H1 (cell line): ENCODE data around the gene CAMKMT. TPM values are rescaled to one million over a fixed set of nuclear protein-coding genes. Genes with fewer than 3 reads are reported as not detected.

Experiments used
- CTCF ChIA-PET: fragments of 300-600 bp; sonication (Branson Sonifier 250); formaldehyde crosslinking; loops from one replicate; lab custom pipeline; 2021; ENCODE audit not compliant: partially characterized antibody; lab: Charles Lee
- POLR2A ChIA-PET: fragments of 300-600 bp; sonication (Branson Sonifier 250); formaldehyde crosslinking; loops from one replicate; lab custom pipeline; 2021; ENCODE audit warnings: inconsistent platforms; ENCODE audit not compliant: partially characterized antibody; lab: Charles Lee
- DNase-seq, 2 experiments: peaks; one replicate each; pipeline versions ENCODE4 v3.0.0 to v3.0.0-alpha.2; 2010 to 2022; ENCODE audit warnings: low spot score in 2 of 2, low read depth in 1 of 2, mixed read lengths in 1 of 2
- FAIRE-seq: peaks from 2 replicates; lab custom pipeline; 2011; peaks lifted over from hg19 to GRCh38; lab: Jason Lieb, UNC
- H2AFZ ChIP-seq: 2 replicates; pipeline ENCODE4 v1.8.1; 2012; ENCODE audit warnings: low read length, inconsistent platforms
- H2AK5ac ChIP-seq: 2 replicates; pipeline ENCODE4 v1.6.1; 2013; ENCODE audit warnings: low read depth, low read length
- H2BK120ac ChIP-seq: replicated peaks from 2 replicates; pipeline ENCODE3; 2013; ENCODE audit warnings: low read depth, low read length, inconsistent platforms
- H2BK12ac ChIP-seq: 2 replicates; pipeline ENCODE4 v1.6.1; 2013; ENCODE audit warnings: low read depth, low read length
- H2BK15ac ChIP-seq: 2 replicates; pipeline ENCODE4 v1.6.1; 2013; ENCODE audit warnings: low read length
- H2BK20ac ChIP-seq: 2 replicates; pipeline ENCODE4 v1.6.1; 2013; ENCODE audit warnings: low read length
- H2BK5ac ChIP-seq: 2 replicates; pipeline ENCODE4 v1.6.1; 2013; ENCODE audit warnings: low read depth, low read length
- H3K14ac ChIP-seq: 2 replicates; pipeline ENCODE4 v1.6.1; 2013; ENCODE audit warnings: inconsistent platforms; ENCODE audit not compliant: insufficient read length
- H3K18ac ChIP-seq: 2 replicates; pipeline ENCODE4 v1.6.1; 2013; ENCODE audit warnings: low read length; ENCODE audit errors: extremely low read depth
- H3K23ac ChIP-seq: 2 replicates; pipeline ENCODE4 v1.6.1; 2013; ENCODE audit warnings: inconsistent platforms; ENCODE audit not compliant: insufficient read length
- H3K23me2 ChIP-seq: 2 replicates; pipeline ENCODE4 v1.6.1; 2013; ENCODE audit warnings: low read depth, low read length
- H3K27ac ChIP-seq: 2 replicates; pipeline ENCODE4 v1.6.1; 2011; ENCODE audit warnings: low read depth, low read length, inconsistent platforms
- H3K27me3 ChIP-seq, 4 experiments: replicated peaks in 1 of 4; 1 replicate in 1 of 4; 2 replicates in 3 of 4; pipeline versions ENCODE4 v1.6.1 to v1.8.1; 2011 to 2013; ENCODE audit warnings: low read length in 3 of 4, mild to moderate bottlenecking in 3 of 4, inconsistent platforms in 2 of 4, mixed read lengths in 2 of 4, moderate library complexity in 1 of 4; ENCODE audit not compliant: control insufficient read depth in 3 of 4, insufficient read depth in 3 of 4; ENCODE audit errors: extremely low read depth in 1 of 4
- H3K36me3 ChIP-seq, 4 experiments: 2 replicates each; pipeline versions ENCODE4 v1.6.1 to v1.8.1; 2011 to 2013; ENCODE audit warnings: mild to moderate bottlenecking in 4 of 4, low read length in 3 of 4, moderate library complexity in 2 of 4, control low read depth in 1 of 4, inconsistent platforms in 1 of 4; ENCODE audit not compliant: insufficient read depth in 4 of 4, control insufficient read depth in 2 of 4
- H3K4ac ChIP-seq: replicated peaks from 2 replicates; pipeline ENCODE3; 2013; ENCODE audit warnings: low read length, low read depth, mixed read lengths, inconsistent platforms; ENCODE audit not compliant: insufficient read length
- H3K4me1 ChIP-seq, 4 experiments: replicated peaks in 1 of 4; 1 replicate in 1 of 4; 2 replicates in 3 of 4; pipeline versions ENCODE4 v1.6.1 to v1.8.1; 2011 to 2013; ENCODE audit warnings: low read length in 3 of 4, inconsistent platforms in 2 of 4, mixed read lengths in 1 of 4; ENCODE audit not compliant: insufficient read depth in 4 of 4, control insufficient read depth in 3 of 4
- H3K4me2 ChIP-seq, 2 experiments: 2 replicates each; pipeline versions ENCODE4 v1.6.1 to v1.8.1; 2011 to 2013; ENCODE audit warnings: low read depth in 2 of 2, low read length in 2 of 2, control low read depth in 1 of 2, inconsistent platforms in 1 of 2, mild to moderate bottlenecking in 1 of 2; ENCODE audit not compliant: insufficient read depth in 1 of 2
- H3K4me3 ChIP-seq, 4 experiments: fragments of 200-600, 300-600 bp in 1 of 4; sonication (generic), shearing (Covaris generic), sonication (Bioruptor Twin) in 1 of 4; 2 replicates each; pipeline versions ENCODE4 v1.5.1 to v1.8.1; 2011 to 2016; ENCODE audit warnings: low read length in 4 of 4, low read depth in 3 of 4, control low read depth in 2 of 4, inconsistent platforms in 2 of 4, mild to moderate bottlenecking in 2 of 4, mixed read lengths in 1 of 4, moderate library complexity in 1 of 4; ENCODE audit not compliant: insufficient read depth in 2 of 4; ENCODE audit errors: extremely low read depth in 1 of 4
- H3K56ac ChIP-seq: replicated peaks from 2 replicates; pipeline ENCODE3; 2013; ENCODE audit warnings: low read depth, mild to moderate bottlenecking, mixed read lengths, low read length, inconsistent platforms; ENCODE audit not compliant: insufficient read length
- H3K79me1 ChIP-seq: 2 replicates; pipeline ENCODE4 v1.6.1; 2013; ENCODE audit warnings: low read depth, low read length, control low read depth
- H3K79me2 ChIP-seq, 2 experiments: 2 replicates each; pipeline versions ENCODE4 v1.6.1 to v1.8.1; 2012 to 2013; ENCODE audit warnings: low read length in 2 of 2, mild to moderate bottlenecking in 2 of 2, inconsistent platforms in 1 of 2; ENCODE audit not compliant: insufficient read depth in 2 of 2, control insufficient read depth in 1 of 2
- H3K9ac ChIP-seq, 4 experiments: replicated peaks in 1 of 4; 1 replicate in 1 of 4; 2 replicates in 3 of 4; pipeline versions ENCODE4 v1.6.1 to v1.8.1; 2011 to 2013; ENCODE audit warnings: low read depth in 3 of 4, low read length in 3 of 4, control low read depth in 2 of 4, mild to moderate bottlenecking in 2 of 4, moderate library complexity in 2 of 4, inconsistent platforms in 1 of 4; ENCODE audit errors: extremely low read depth in 1 of 4
- H3K9me3 ChIP-seq, 2 experiments: 2 replicates each; pipeline versions ENCODE4 v1.6.1 to v1.8.1; 2012 to 2013; ENCODE audit warnings: mild to moderate bottlenecking in 2 of 2, moderate library complexity in 2 of 2, control low read depth in 1 of 2, inconsistent platforms in 1 of 2, low read depth in 1 of 2, low read length in 1 of 2, mixed read lengths in 1 of 2; ENCODE audit not compliant: insufficient read depth in 2 of 2
- H4K20me1 ChIP-seq, 2 experiments: replicated peaks in 1 of 2; 2 replicates each; pipeline versions ENCODE3 to v1.8.1; 2011 to 2013; ENCODE audit warnings: inconsistent platforms in 2 of 2, low read length in 2 of 2, mild to moderate bottlenecking in 1 of 2; ENCODE audit not compliant: insufficient read depth in 2 of 2, control insufficient read depth in 1 of 2
- H4K5ac ChIP-seq: 2 replicates; pipeline ENCODE4 v1.6.1; 2013; ENCODE audit warnings: low read length, low read depth, mixed read lengths, inconsistent platforms; ENCODE audit not compliant: insufficient read length
- H4K8ac ChIP-seq: 2 replicates; pipeline ENCODE4 v1.8.0; 2013; ENCODE audit warnings: mild to moderate bottlenecking, moderate library complexity, low read length, inconsistent platforms; ENCODE audit not compliant: insufficient read depth; ENCODE audit errors: extremely low read depth
- H4K91ac ChIP-seq: replicated peaks from 2 replicates; pipeline ENCODE3; 2013; ENCODE audit warnings: low read length, mixed read lengths, inconsistent platforms; ENCODE audit not compliant: insufficient read length
- CBX5 ChIP-seq: fragments of 300-800, 300-1000 bp; sonication (generic); IDR thresholded peaks from 2 replicates; pipeline ENCODE4 v1.7.1; 2016; ENCODE audit warnings: antibody characterized with exemption, low read length, low read depth
- CHD1 ChIP-seq: IDR thresholded peaks from 2 replicates; pipeline ENCODE4 v1.6.1; 2012; ENCODE audit warnings: low read depth, low read length, improper control_type of control experiment
- CREB1 ChIP-seq: IDR thresholded peaks from 2 replicates; pipeline ENCODE4 v1.6.1; 2012; ENCODE audit warnings: inconsistent platforms
- EP300 ChIP-seq, 2 experiments: IDR thresholded peaks; 1 replicate in 1 of 2; 2 replicates in 1 of 2; pipeline ENCODE4 v1.6.1; 2011 to 2012; ENCODE audit warnings: low read depth in 2 of 2, low read length in 2 of 2, mild to moderate bottlenecking in 2 of 2, borderline replicate concordance in 1 of 2, inconsistent platforms in 1 of 2, moderate library complexity in 1 of 2
- KDM5A ChIP-seq: fragments of 200-600 bp; IDR thresholded peaks from 2 replicates; pipeline ENCODE4 v1.7.1; 2012; ENCODE audit warnings: mild to moderate bottlenecking, low read length, inconsistent platforms, mixed read lengths
- NANOG ChIP-seq: IDR thresholded peaks from 2 replicates; pipeline ENCODE4 v1.6.1; 2011; ENCODE audit warnings: low read length, low read depth, mild to moderate bottlenecking, inconsistent platforms; ENCODE audit not compliant: insufficient read depth, poor library complexity, severe bottlenecking
- SRF ChIP-seq: IDR thresholded peaks from 2 replicates; pipeline ENCODE4 v1.6.1; 2011; ENCODE audit warnings: mild to moderate bottlenecking, low read depth, low read length, moderate library complexity
- TAF1 ChIP-seq: IDR thresholded peaks from 2 replicates; pipeline ENCODE4 v1.6.1; 2011; ENCODE audit warnings: mild to moderate bottlenecking, low read depth, low read length
- TCF12 ChIP-seq: IDR thresholded peaks from 2 replicates; pipeline ENCODE4 v1.6.1; 2011; ENCODE audit warnings: low read depth, mild to moderate bottlenecking, low read length
- TEAD4 ChIP-seq: IDR thresholded peaks from 2 replicates; pipeline ENCODE4 v1.6.1; 2012; ENCODE audit warnings: low read depth, low read length, inconsistent platforms, mixed read lengths
- WGBS, 2 experiments: shearing (Covaris generic) in 1 of 2; methylation state at CpG; one replicate each; pipeline versions ENCODE4 v1.1.6 to v1.1.7; 2013 to 2015; ENCODE audit warnings: low lambda C conversion rate in 2 of 2, mixed read lengths in 2 of 2, inconsistent platforms in 1 of 2, low coverage in 1 of 2, missing lambda C conversion rate in 1 of 2; ENCODE audit not compliant: insufficient replicate concordance in 2 of 2, insufficient coverage in 1 of 2, insufficient read length in 1 of 2; ENCODE audit errors: extremely low coverage in 1 of 2, missing lambda C conversion rate in 1 of 2; 5-methylcytosine and 5-hydroxymethylcytosine counted together
- polyA plus RNA-seq, 7 experiments: library from polyadenylated mRNA; depleted of rRNA in 3 of 7; stranded (reverse) in 5 of 7; unstranded in 2 of 7; fragments of >200 nt in 5 of 7; fragments of 200-250 nt in 2 of 7; gene quantifications; 1 replicate in 5 of 7; 2 replicates in 1 of 7; 4 replicates in 1 of 7; pipeline versions ENCODE4 v1.2.1 to v1.2.3, GENCODE V29; 2011 to 2013; ENCODE audit warnings: missing spikeins in 2 of 7, mixed read lengths in 2 of 7
- total RNA-seq: library from RNA; stranded (reverse); fragmentation: NEBNext Ultra II Directional; extraction: Animal tissue kit (Norgen Biotek cat#: 25700); gene quantifications from 2 replicates; pipeline ENCODE4 v1.2.1, GENCODE V29; 2021

Gene CAMKMT
- total and polyA plus RNA-seq, 2 of the 8 experiments (the other 6 are each of a cell fraction or from before 2014, with no cell fraction given): 14.7 to 22.4 TPM

DNA sequence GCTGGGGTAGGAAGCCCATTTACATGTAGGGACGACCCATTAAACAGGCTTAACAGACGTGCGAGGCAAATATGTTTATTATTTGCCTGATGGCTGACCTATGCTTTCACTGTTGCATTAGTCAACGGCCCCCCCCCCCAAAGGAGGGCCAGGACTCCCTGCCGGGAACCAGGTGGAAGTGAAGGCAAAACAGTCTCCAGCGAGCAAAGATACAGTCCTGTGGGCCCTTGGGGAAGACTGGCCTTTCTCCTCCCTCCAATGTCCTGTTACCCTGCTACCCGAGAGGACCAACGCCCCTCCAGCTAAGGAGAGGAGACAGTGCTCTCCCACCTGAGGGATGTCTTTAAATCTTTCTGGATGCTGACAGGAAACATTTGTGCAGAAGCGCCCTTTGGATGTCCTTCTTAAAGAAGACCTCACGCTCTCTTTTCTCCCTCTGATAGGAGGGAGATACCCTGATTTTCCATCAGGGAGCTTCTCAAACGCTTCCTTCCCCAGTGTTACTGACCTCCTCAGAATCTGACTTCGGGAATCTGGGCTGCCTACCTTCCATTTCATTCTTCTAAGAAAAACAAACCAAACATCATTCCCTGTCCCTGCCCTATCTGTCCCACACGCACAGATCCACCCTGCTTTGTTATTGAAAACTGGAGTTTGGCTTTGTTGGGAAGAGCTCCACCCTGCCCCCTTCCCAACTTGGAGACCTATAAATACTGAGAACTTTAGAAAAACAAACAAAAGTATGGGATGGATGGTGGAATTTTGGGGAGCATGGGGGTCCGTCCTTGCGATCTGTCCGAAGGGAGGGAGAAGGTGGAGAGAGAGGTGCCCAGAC, 443.9 kb downstream of the CAMKMT start:
- no peak for TF ChIP-seq EP300 (IDR thresholded peaks at IDR 0.05; ENCODE audit: borderline replicate concordance in 1 of 2, low read depth in 2 of 2, low read length in 2 of 2)
- TF ChIP-seq TEAD4: no peak
- no peak for TF ChIP-seq CHD1
- no peak for TF ChIP-seq NANOG
- no peak for TF ChIP-seq KDM5A
- TF ChIP-seq SRF: no peak
- no peak for TF ChIP-seq TCF12
- TF ChIP-seq TAF1: no peak
- no peak for TF ChIP-seq CBX5
- TF ChIP-seq CREB1: no peak
- TF ChIP-seq, all 59 proteins: peak for 0
- Histone ChIP-seq H3K4ac (no peak overlapping the region), H2BK5ac (no peak overlapping the region), H3K4me3 (peak overlapping the region; percentile 2 to 41 (median 10); a peak in 5 of 8 replicates), H3K79me1 (no peaks in the 10 kb centered on the region), H3K27me3 (peaks cover 0 to 2% (median 0%) of the 10 kb centered on the region in 4 experiments; a peak in 1 of 7 replicates), H2BK12ac (peak overlapping the region; percentile 80), H3K4me1 (peaks cover 13 to 36% (median 26%) of the 10 kb centered on the region in 4 experiments; a peak in 6 of 7 replicates), H4K91ac (peak overlapping the region; percentile 4), H3K14ac (no peak overlapping the region), H3K36me3 (no peaks in the 10 kb centered on the region), H2AK5ac (no peak overlapping the region), H4K20me1 (no peaks in the 10 kb centered on the region), H3K4me2 (peak overlapping the region; percentile 50 to 85), H3K27ac (no peak overlapping the region), H2BK20ac (0 out of 2 replicates have a peak overlapping the region, but pooled peaks have one; percentile 43), H4K8ac (no peak overlapping the region), H3K9ac (0 out of 7 replicates have a peak overlapping the region, but pooled peaks of 1 of the 4 experiments have one; percentile 23), H2BK120ac (no peak overlapping the region), H3K56ac (no peak overlapping the region), H3K79me2 (no peaks in the 10 kb centered on the region), H2BK15ac (no peak overlapping the region), H4K5ac (no peak overlapping the region), H2AFZ (no peak overlapping the region), H3K9me3 (no peaks in the 10 kb centered on the region), H3K23me2 (peaks cover 10% of the 10 kb centered on the region), H3K18ac (peak overlapping the region; percentile 55; the same call in 1 of the 2 replicates), H3K23ac (no peak overlapping the region)
- ChIA-PET CTCF (interaction anchor here (0.8 to 3.5 kb wide), 14 partner anchors 14 to 504 kb away, joined by 3 to 15 read pairs (median 3); no protein-coding TSS in a partner anchor), POLR2A (interaction anchor here (1.4 to 9.8 kb wide), 3 partner anchors 16 to 26 kb away, joined by 3 to 84 read pairs (median 5); no protein-coding TSS in a partner anchor)
- DNase-seq: no peak
- FAIRE-seq: peak; percentile 48
- 14% methylated on average over 16 of the region's 16 CpGs; no CpG with 5 or more reads in 1 of the 2 experiments for WGBS, 2 experiments
